ENCODE measurements around the gene PEBP1. TPM values are rescaled to one million over a fixed set of nuclear protein-coding genes. Genes with fewer than 3 reads are reported as not detected.

PEBP1 gene
- total and polyA plus RNA-seq, 2 experiments from 2014 or later, result 598 to 685 TPM

DNA sequence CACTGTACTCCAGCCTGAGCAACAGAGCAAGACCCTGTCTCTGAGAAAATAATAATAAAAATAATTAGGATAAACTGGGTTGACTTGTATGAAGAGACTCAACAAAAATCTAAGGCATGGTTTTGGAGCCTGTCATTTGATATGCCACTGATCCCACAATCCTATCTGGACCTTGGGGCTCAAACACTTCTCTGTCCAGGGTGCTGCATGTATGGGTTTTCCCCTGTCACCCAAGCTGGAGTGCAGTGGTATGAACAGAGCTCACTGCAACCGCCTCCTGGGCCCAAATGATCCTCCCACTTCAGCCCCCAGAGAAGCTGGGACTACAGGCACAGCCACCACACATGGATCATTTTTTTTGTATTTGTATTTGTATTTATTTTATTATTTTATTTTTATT is 26.8 kb upstream of the PEBP1 start:
- Histone ChIP-seq H3K4me1 (ENCODE audit: insufficient read depth) (no peaks in the 10 kb centered on the region), H3K36me3 (replicated peaks; ENCODE audit: insufficient read depth, low read depth) (no peaks in the 10 kb centered on the region), H3K79me2 (no peaks in the 10 kb centered on the region), H4K20me1 (ENCODE audit: insufficient read depth, poor library complexity, severe bottlenecking) (no peaks in the 10 kb centered on the region), H3K9me2 (replicated peaks; ENCODE audit: insufficient read depth) (no peaks in the 10 kb centered on the region), H2AFZ (no peak overlapping the region), H3K4me2 (no peak overlapping the region), H3K4me3 (no peak overlapping the region), H3K27me3 (no peaks in the 10 kb centered on the region), H3K9me3 (ENCODE audit: low read depth) (no peaks in the 10 kb centered on the region), H3K27ac (no peak overlapping the region)
- DNase-seq (ENCODE audit: low spot score), result no peak
- WGBS (ENCODE audit: low lambda C conversion rate, missing lambda C conversion rate), result 92% methylated on average over 1 of the region's 1 CpG
- no peak for TF ChIP-seq EZH2 (IDR thresholded peaks at IDR 0.05; ENCODE audit: borderline replicate concordance)
- TF ChIP-seq, protein P1, sequence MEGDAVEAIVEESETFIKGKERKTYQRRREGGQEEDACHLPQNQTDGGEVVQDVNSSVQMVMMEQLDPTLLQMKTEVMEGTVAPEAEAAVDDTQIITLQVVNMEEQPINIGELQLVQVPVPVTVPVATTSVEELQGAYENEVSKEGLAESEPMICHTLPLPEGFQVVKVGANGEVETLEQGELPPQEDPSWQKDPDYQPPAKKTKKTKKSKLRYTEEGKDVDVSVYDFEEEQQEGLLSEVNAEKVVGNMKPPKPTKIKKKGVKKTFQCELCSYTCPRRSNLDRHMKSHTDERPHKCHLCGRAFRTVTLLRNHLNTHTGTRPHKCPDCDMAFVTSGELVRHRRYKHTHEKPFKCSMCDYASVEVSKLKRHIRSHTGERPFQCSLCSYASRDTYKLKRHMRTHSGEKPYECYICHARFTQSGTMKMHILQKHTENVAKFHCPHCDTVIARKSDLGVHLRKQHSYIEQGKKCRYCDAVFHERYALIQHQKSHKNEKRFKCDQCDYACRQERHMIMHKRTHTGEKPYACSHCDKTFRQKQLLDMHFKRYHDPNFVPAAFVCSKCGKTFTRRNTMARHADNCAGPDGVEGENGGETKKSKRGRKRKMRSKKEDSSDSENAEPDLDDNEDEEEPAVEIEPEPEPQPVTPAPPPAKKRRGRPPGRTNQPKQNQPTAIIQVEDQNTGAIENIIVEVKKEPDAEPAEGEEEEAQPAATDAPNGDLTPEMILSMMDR (IDR thresholded peaks at IDR 0.05; ENCODE audit: poor library complexity), result no peak
- TF ChIP-seq EZH2phosphoT487 (IDR thresholded peaks at IDR 0.05; ENCODE audit: low read depth, severe bottlenecking, unreplicated experiment), result no peak

DNA sequence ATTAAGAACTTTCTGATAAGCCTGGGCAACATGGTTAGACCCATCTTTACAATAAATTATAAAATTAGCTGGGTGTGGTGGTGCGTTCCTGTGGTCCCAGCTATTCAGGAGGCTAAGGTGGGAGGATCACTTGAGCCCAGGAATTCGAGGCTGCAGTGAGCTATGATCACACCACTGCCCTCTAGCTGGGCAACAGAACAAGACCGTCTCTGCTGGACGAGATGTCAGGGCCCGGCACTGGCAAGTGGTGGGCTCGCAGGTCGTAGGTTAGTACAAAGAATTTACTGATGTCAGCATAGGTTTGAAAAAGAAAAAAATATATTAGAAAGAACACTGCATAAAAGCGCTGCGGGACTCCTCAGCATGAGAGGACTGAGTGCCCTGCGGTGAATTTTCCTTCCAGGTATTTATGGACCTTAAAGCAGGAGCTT is 16.5 kb upstream of the PEBP1 start:
- H2AFZ ChIP-seq, result no peak overlapping the region
- no peaks in the 10 kb centered on the region for H3K27me3 ChIP-seq
- no peak overlapping the region for H3K4me2 ChIP-seq
- no peak overlapping the region for H3K4me3 ChIP-seq
- no peaks in the 10 kb centered on the region for H3K36me3 ChIP-seq (replicated peaks; ENCODE audit: insufficient read depth, low read depth)
- H3K27ac ChIP-seq, result no peak overlapping the region
- no peaks in the 10 kb centered on the region for H3K9me2 ChIP-seq (replicated peaks; ENCODE audit: insufficient read depth)
- peaks cover under 1% of the 10 kb centered on the region for H3K4me1 ChIP-seq (ENCODE audit: insufficient read depth)
- no peaks in the 10 kb centered on the region for H3K9me3 ChIP-seq (ENCODE audit: low read depth)
- no peaks in the 10 kb centered on the region for H4K20me1 ChIP-seq (ENCODE audit: insufficient read depth, poor library complexity, severe bottlenecking)
- H3K79me2 ChIP-seq, result no peaks in the 10 kb centered on the region
- WGBS (ENCODE audit: low lambda C conversion rate, missing lambda C conversion rate), result 77% methylated on average over 10 of the region's 10 CpGs
- no peak for TF ChIP-seq EZH2 (IDR thresholded peaks at IDR 0.05; ENCODE audit: borderline replicate concordance)
- DNase-seq (ENCODE audit: low spot score), result no peak

DNA sequence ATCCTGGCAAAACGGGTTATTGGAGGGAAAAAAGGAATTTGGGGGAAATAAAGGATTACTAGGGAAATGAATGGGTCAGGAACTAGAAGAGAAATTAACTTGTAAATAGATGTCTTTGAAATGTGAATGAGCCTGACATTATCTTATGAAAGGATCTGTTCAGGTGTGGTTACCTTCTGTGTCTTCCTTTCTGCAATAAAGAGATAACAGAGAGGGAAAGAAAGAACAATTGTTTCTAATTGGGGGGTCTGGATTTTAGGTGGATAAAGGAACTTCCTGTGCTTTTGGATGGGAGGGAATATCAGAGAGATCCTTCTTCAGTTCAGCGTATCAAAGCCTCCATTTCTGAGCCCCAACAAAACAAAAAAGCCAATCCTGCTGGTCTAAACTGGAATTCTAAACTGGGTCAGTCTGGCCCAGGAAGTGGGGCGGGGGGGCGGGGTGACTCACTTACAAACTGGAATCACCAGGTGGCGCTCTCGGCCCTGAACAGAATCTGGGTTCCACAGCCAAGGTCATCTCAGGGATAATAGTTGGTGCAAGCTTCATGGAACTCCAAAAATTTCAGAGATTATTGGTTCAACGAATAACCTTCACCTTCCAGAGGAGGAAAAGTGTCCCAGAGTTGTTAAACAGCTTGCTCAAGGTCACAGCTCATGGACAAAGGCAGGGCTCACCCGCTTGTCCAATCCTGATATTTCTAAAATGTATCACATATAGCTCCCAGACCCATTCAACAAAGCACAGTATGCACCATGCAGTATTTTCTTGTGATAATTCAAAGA is 15.2 kb upstream of the PEBP1 start:
- Histone ChIP-seq H3K36me3 (replicated peaks; ENCODE audit: insufficient read depth, low read depth) (no peaks in the 10 kb centered on the region), H3K27ac (peak overlapping the region; percentile 78), H3K9me2 (replicated peaks; ENCODE audit: insufficient read depth) (no peaks in the 10 kb centered on the region), H3K4me1 (ENCODE audit: insufficient read depth) (peaks cover 4% of the 10 kb centered on the region), H3K79me2 (no peaks in the 10 kb centered on the region), H4K20me1 (ENCODE audit: insufficient read depth, poor library complexity, severe bottlenecking) (no peaks in the 10 kb centered on the region), H3K9me3 (ENCODE audit: low read depth) (no peaks in the 10 kb centered on the region), H2AFZ (peak overlapping the region; percentile 49), H3K4me2 (no peak overlapping the region), H3K4me3 (no peak overlapping the region), H3K27me3 (no peaks in the 10 kb centered on the region)
- TF ChIP-seq, protein P1 (IDR thresholded peaks at IDR 0.05; ENCODE audit: poor library complexity), result peak; percentile 75
- no peak for TF ChIP-seq EZH2 (IDR thresholded peaks at IDR 0.05; ENCODE audit: borderline replicate concordance)
- peak; percentile 84 for DNase-seq (ENCODE audit: low spot score)
- WGBS (ENCODE audit: low lambda C conversion rate, missing lambda C conversion rate), result 31% methylated on average over 8 of the region's 8 CpGs

DNA sequence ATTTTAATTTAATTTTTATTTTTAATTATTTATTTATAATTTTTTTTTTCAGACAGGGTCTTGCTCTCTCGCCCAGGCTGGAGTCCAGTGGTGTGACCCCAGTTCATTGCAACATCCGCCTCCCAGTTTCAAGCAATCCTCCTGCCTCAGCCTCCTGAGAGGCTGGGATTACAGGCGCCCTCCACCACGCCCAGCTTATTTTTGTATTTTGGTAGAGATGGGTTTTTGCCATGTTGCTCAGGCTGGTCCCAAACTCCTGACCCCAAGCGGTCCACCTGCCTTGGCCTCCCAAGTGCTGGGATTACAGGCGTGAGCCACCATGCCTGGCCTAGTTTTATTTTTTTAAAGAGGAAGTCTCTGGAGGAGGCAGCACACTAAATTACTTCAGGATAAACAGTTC is 13.7 kb upstream of the PEBP1 start:
- Histone ChIP-seq H3K4me2 (no peak overlapping the region), H3K4me3 (no peak overlapping the region), H2AFZ (no peak overlapping the region), H3K9me3 (ENCODE audit: low read depth) (no peaks in the 10 kb centered on the region), H3K4me1 (ENCODE audit: insufficient read depth) (peaks cover 4% of the 10 kb centered on the region), H3K27ac (no peak overlapping the region), H3K79me2 (no peaks in the 10 kb centered on the region), H3K27me3 (no peaks in the 10 kb centered on the region), H3K36me3 (replicated peaks; ENCODE audit: insufficient read depth, low read depth) (no peaks in the 10 kb centered on the region), H3K9me2 (replicated peaks; ENCODE audit: insufficient read depth) (no peaks in the 10 kb centered on the region), H4K20me1 (ENCODE audit: insufficient read depth, poor library complexity, severe bottlenecking) (no peaks in the 10 kb centered on the region)
- TF ChIP-seq, protein P1 (IDR thresholded peaks at IDR 0.05; ENCODE audit: poor library complexity), result no peak
- TF ChIP-seq EZH2phosphoT487 (IDR thresholded peaks at IDR 0.05; ENCODE audit: low read depth, severe bottlenecking, unreplicated experiment) (no peak), EZH2 (IDR thresholded peaks at IDR 0.05; ENCODE audit: borderline replicate concordance) (no peak)
- 98% methylated on average over 6 of the region's 6 CpGs for WGBS (ENCODE audit: low lambda C conversion rate, missing lambda C conversion rate)
- no peak for DNase-seq (ENCODE audit: low spot score)

Measured in hepatocyte (in vitro differentiated cells).